SK-N-SH treated with all-trans-retinoic acid at 6 μM for 48 hours (cell line): ENCODE measurements around the gene AKAP5.

Source experiments
- ARNTL ChIP-seq: fragments of 450-650 bp; formaldehyde crosslinking; IDR thresholded peaks from 2 replicates; pipeline ENCODE4 v1.5.0; 2020; ENCODE audit warnings: low read depth, mild to moderate bottlenecking, moderate library complexity, borderline replicate concordance
- ESRRG ChIP-seq: fragments of 250-450 bp; sonication (Bioruptor Pico); IDR thresholded peaks from 2 replicates; pipeline ENCODE4 v1.6.1; 2021; ENCODE audit warnings: mild to moderate bottlenecking
- GLIS3 ChIP-seq: fragments of 250-450 bp; sonication (Bioruptor Pico); IDR thresholded peaks from 2 replicates; pipeline ENCODE4 v1.5.0; 2020; ENCODE audit warnings: mild to moderate bottlenecking, moderate library complexity
- OSR1 ChIP-seq: fragments of 250-450 bp; sonication (Bioruptor Pico); IDR thresholded peaks from 2 replicates; pipeline ENCODE4 v1.8.0; 2022; ENCODE audit warnings: moderate library complexity, mild to moderate bottlenecking, inconsistent platforms
- PPARA ChIP-seq: fragments of 250-450 bp; sonication (Bioruptor Pico); IDR thresholded peaks from 2 replicates; pipeline ENCODE4 v1.5.0; 2020; ENCODE audit warnings: mild to moderate bottlenecking, borderline replicate concordance
- RARB ChIP-seq: fragments of 250-450 bp; sonication (Bioruptor Pico); IDR thresholded peaks from 2 replicates; pipeline ENCODE4 v1.8.0; 2021; ENCODE audit warnings: mild to moderate bottlenecking, moderate library complexity
- ZFP30 ChIP-seq: fragments of 450-650 bp; formaldehyde crosslinking; IDR thresholded peaks from 2 replicates; pipeline ENCODE4 v1.5.0; 2022; ENCODE audit warnings: mild to moderate bottlenecking, moderate library complexity
- ZNF565 ChIP-seq: fragments of 450-650 bp; formaldehyde crosslinking; conservative IDR thresholded peaks from 2 replicates; pipeline ENCODE4 v1.5.0; 2020; ENCODE audit warnings: low read depth, mild to moderate bottlenecking, moderate library complexity
- ZNF8 ChIP-seq: fragments of 450-650 bp; formaldehyde crosslinking; IDR thresholded peaks from 2 replicates; pipeline ENCODE4 v1.5.0; 2020; ENCODE audit warnings: mild to moderate bottlenecking, moderate library complexity
- TF ChIP-seq, protein P1 (sequence below): fragments of 250-450 bp; sonication (Bioruptor Pico); IDR thresholded peaks from 2 replicates; pipeline ENCODE4 v1.5.1; 2021; ENCODE audit warnings: mild to moderate bottlenecking, moderate library complexity
- TF ChIP-seq, protein P2 (sequence below): fragments of 250-450 bp; sonication (Bioruptor Pico); IDR thresholded peaks from 2 replicates; pipeline ENCODE4 v1.8.0; 2020; ENCODE audit warnings: mild to moderate bottlenecking, moderate library complexity, borderline replicate concordance
- TF ChIP-seq, protein P3 (sequence below): fragments of 250-450 bp; sonication (Bioruptor Pico); IDR thresholded peaks from 2 replicates; pipeline ENCODE4 v1.5.1; 2020; ENCODE audit warnings: low read depth, mild to moderate bottlenecking, moderate library complexity
- TF ChIP-seq, protein P4 (sequence below): fragments of 250-450 bp; sonication (Bioruptor Pico); IDR thresholded peaks from 2 replicates; pipeline ENCODE4 v1.8.0; 2021; ENCODE audit warnings: low read depth, mild to moderate bottlenecking, moderate library complexity, borderline replicate concordance

DNA sequence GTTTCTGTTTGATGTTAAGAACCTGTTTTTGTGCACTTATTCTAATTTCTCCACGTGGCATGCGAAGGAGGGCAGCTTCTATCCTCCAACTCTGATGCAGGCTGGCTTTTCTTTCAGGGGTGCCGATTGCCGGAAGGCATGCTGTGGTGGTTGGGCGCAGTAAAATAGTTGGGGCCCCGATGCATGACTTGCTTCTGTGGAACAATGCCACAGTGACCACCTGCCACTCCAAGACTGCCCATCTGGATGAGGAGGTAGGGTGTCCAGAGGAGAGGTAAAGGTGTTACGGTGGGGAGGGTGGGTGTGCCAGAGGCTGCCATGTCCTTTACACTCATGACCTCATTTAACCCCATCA, 47.6 kb upstream of the AKAP5 start:
- TF ChIP-seq, protein P1, sequence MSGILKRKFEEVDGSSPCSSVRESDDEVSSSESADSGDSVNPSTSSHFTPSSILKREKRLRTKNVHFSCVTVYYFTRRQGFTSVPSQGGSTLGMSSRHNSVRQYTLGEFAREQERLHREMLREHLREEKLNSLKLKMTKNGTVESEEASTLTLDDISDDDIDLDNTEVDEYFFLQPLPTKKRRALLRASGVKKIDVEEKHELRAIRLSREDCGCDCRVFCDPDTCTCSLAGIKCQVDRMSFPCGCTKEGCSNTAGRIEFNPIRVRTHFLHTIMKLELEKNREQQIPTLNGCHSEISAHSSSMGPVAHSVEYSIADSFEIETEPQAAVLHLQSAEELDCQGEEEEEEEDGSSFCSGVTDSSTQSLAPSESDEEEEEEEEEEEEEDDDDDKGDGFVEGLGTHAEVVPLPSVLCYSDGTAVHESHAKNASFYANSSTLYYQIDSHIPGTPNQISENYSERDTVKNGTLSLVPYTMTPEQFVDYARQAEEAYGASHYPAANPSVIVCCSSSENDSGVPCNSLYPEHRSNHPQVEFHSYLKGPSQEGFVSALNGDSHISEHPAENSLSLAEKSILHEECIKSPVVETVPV (CRISPR knock-in tag) = no peak
- TF ChIP-seq GLIS3 (CRISPR knock-in tag) = no peak
- no peak for TF ChIP-seq RARB (CRISPR knock-in tag)
- no peak for TF ChIP-seq ZNF565 (CRISPR knock-in tag)
- TF ChIP-seq OSR1 = no peak
- TF ChIP-seq ZNF8 = no peak
- no peak for TF ChIP-seq ESRRG (CRISPR knock-in tag)
- TF ChIP-seq PPARA (CRISPR knock-in tag) = no peak
- TF ChIP-seq, protein P2, sequence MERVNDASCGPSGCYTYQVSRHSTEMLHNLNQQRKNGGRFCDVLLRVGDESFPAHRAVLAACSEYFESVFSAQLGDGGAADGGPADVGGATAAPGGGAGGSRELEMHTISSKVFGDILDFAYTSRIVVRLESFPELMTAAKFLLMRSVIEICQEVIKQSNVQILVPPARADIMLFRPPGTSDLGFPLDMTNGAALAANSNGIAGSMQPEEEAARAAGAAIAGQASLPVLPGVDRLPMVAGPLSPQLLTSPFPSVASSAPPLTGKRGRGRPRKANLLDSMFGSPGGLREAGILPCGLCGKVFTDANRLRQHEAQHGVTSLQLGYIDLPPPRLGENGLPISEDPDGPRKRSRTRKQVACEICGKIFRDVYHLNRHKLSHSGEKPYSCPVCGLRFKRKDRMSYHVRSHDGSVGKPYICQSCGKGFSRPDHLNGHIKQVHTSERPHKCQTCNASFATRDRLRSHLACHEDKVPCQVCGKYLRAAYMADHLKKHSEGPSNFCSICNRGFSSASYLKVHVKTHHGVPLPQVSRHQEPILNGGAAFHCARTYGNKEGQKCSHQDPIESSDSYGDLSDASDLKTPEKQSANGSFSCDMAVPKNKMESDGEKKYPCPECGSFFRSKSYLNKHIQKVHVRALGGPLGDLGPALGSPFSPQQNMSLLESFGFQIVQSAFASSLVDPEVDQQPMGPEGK (CRISPR knock-in tag) = no peak
- no peak for TF ChIP-seq ZFP30 (CRISPR knock-in tag)
- no peak for TF ChIP-seq ARNTL (CRISPR knock-in tag)
- TF ChIP-seq, protein P3, sequence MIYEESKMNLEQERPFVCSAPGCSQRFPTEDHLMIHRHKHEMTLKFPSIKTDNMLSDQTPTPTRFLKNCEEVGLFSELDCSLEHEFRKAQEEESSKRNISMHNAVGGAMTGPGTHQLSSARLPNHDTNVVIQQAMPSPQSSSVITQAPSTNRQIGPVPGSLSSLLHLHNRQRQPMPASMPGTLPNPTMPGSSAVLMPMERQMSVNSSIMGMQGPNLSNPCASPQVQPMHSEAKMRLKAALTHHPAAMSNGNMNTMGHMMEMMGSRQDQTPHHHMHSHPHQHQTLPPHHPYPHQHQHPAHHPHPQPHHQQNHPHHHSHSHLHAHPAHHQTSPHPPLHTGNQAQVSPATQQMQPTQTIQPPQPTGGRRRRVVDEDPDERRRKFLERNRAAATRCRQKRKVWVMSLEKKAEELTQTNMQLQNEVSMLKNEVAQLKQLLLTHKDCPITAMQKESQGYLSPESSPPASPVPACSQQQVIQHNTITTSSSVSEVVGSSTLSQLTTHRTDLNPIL (CRISPR knock-in tag) = no peak
- TF ChIP-seq, protein P4, sequence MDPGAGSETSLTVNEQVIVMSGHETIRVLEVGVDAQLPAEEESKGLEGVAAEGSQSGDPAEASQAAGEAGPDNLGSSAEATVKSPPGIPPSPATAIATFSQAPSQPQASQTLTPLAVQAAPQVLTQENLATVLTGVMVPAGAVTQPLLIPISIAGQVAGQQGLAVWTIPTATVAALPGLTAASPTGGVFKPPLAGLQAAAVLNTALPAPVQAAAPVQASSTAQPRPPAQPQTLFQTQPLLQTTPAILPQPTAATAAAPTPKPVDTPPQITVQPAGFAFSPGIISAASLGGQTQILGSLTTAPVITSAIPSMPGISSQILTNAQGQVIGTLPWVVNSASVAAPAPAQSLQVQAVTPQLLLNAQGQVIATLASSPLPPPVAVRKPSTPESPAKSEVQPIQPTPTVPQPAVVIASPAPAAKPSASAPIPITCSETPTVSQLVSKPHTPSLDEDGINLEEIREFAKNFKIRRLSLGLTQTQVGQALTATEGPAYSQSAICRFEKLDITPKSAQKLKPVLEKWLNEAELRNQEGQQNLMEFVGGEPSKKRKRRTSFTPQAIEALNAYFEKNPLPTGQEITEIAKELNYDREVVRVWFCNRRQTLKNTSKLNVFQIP = no peak
